ENCODE data around the gene TBCCD1.

DNA sequence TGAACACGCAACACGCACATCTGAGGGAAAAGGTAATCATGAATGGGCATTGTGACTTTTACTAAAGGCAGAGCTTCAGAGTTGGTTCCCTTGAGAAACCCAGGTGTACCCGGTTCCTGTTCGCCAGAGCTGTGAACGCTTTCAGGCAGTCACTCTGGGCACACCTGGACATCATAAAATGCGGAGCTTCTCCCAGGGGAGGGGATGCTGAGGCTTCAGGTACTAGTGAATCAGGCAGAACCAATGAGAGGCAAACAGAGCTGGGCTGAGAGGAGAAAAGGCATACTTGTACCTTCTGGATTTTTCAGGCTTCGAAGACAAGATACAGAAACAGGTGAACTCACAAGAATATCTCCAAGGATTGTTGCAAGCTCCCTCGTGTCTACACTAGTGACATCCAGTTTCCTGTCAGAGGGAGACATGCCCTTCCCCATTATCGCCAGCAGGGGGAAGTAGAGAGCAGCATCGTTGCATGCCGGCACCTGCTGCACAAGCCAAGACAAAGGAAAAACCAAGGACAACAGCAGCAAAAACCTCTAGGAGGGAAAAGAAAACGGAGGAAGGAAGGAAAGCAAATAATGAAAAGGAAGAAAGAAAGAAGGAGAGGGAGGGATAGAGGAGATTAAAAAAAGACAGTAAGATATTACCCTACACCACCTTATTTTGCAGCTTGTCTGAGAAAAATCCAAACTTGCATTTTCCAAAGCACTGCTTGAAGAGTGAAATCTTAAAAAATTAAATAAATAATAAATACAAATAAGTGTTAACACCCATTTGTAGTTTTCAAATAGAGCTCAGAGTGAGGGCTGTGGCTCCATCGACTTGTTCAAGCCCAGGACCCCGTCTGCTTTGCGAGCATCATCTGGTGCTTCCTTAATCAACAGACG, 47.7 kb upstream of the TBCCD1 start:
- TF ChIP-seq EZH2 (IDR thresholded peaks at IDR 0.05; ENCODE audit: borderline replicate concordance): no peak
- TF ChIP-seq CTCF (IDR thresholded peaks at IDR 0.05; ENCODE audit: poor library complexity): peak; percentile 96
- no peak for TF ChIP-seq EZH2phosphoT487 (IDR thresholded peaks at IDR 0.05; ENCODE audit: low read depth, severe bottlenecking, unreplicated experiment)
